Left ventricle myocardium inferior (tissue), 1 donor: Measurements from ENCODE around the gene PRR12. TPM values are rescaled to one million over a fixed set of nuclear protein-coding genes. Genes with fewer than 3 reads are reported as not detected.

Experiments used
- DNase-seq: peaks from one replicate; pipeline ENCODE4 v3.0.0-alpha.2; 2020
- H3K27ac ChIP-seq: fragments of 200-600 bp; replicated peaks from 2 replicates; pipeline ENCODE4 v1.8.0; 2021
- H3K27me3 ChIP-seq: fragments of 200-600 bp; 2 replicates; pipeline ENCODE4 v1.8.0; 2021; ENCODE audit warnings: low read depth
- H3K36me3 ChIP-seq: fragments of 200-600 bp; 2 replicates; pipeline ENCODE4 v1.8.0; 2021
- H3K4me1 ChIP-seq: fragments of 200-600 bp; 2 replicates; pipeline ENCODE4 v1.8.0; 2021
- H3K4me3 ChIP-seq: fragments of 200-600 bp; 2 replicates; pipeline ENCODE4 v1.8.0; 2021; ENCODE audit warnings: mild to moderate bottlenecking, moderate library complexity
- H3K9me3 ChIP-seq: fragments of 200-600 bp; replicated peaks from 2 replicates; pipeline ENCODE4 v1.8.0; 2021
- CTCF ChIP-seq: fragments of 200-600 bp; IDR thresholded peaks from 2 replicates; pipeline ENCODE4 v1.8.0; 2021; ENCODE audit warnings: antibody characterized with exemption, mild to moderate bottlenecking, borderline replicate concordance
- intact Hi-C: fragments of 100-400 bp; cut with micrococcal nuclease; formaldehyde crosslinking; loops from one replicate; pipeline ENCODE4 v1.11.0; 2022
- total RNA-seq: library from RNA; stranded (reverse); fragmentation: NEBNext Ultra II Directional; extraction: Animal tissue kit (Norgen Biotek cat#: 25700); gene quantifications from one replicate; pipeline ENCODE4 v1.2.1, GENCODE V29; 2021
- donor health status: DM: no; HTN: yes; CAD: no; lungs with severe emphysema.

PRR12 gene
- total RNA-seq, 1 donor from 2014 or later, result 15.5 TPM

GRCh38 chr19:49653466-49653806 lies 62.5 kb downstream of the PRR12 start:
- Histone ChIP-seq H3K36me3 (peaks cover 93% of the 10 kb centered on the region), H3K27me3 (no peaks in the 10 kb centered on the region), H3K27ac (no peak overlapping the region), H3K9me3 (no peaks in the 10 kb centered on the region), H3K4me1 (no peaks in the 10 kb centered on the region), H3K4me3 (no peak overlapping the region)
- no peak for DNase-seq
- TF ChIP-seq CTCF, result no peak
- intact Hi-C loops, result no loop called here

- no peak for DNase-seq
- Histone ChIP-seq H3K9me3 (no peaks in the 10 kb centered on the region), H3K4me1 (no peaks in the 10 kb centered on the region), H3K4me3 (no peak overlapping the region), H3K27ac (no peak overlapping the region), H3K27me3 (no peaks in the 10 kb centered on the region), H3K36me3 (peaks cover 93% of the 10 kb centered on the region)
- no peak for TF ChIP-seq CTCF
- intact Hi-C loops, result no loop called here
Measured at GRCh38 chr19:49654581-49654980, 63.6 kb downstream of the PRR12 start.

GRCh38 chr19:49655570-49656455 lies 64.8 kb downstream of the PRR12 start:
- no peak for DNase-seq
- intact Hi-C loops, result no loop called here
- Histone ChIP-seq H3K36me3 (peaks cover 94% of the 10 kb centered on the region), H3K27me3 (no peaks in the 10 kb centered on the region), H3K4me1 (no peaks in the 10 kb centered on the region), H3K4me3 (no peak overlapping the region), H3K9me3 (no peaks in the 10 kb centered on the region), H3K27ac (no peak overlapping the region)
- no peak for TF ChIP-seq CTCF

GRCh38 chr19:49656456-49657109 lies 65.6 kb downstream of the PRR12 start:
- intact Hi-C loops, result no loop called here
- no peak overlapping the region for H3K4me3 ChIP-seq
- no peaks in the 10 kb centered on the region for H3K9me3 ChIP-seq
- H3K36me3 ChIP-seq, result peaks cover 95% of the 10 kb centered on the region
- no peaks in the 10 kb centered on the region for H3K4me1 ChIP-seq
- DNase-seq, result no peak
- H3K27me3 ChIP-seq, result no peaks in the 10 kb centered on the region
- no peak overlapping the region for H3K27ac ChIP-seq
- TF ChIP-seq CTCF, result no peak

- TF ChIP-seq CTCF, result no peak
Measured at GRCh38 chr19:49657493-49658138, 66.6 kb downstream of the PRR12 start.

More at GRCh38 chr19:49657493-49658138, 66.6 kb downstream of the PRR12 start:
- Histone ChIP-seq H3K36me3 (peaks cover 100% of the 10 kb centered on the region), H3K4me3 (no peak overlapping the region), H3K27ac (no peak overlapping the region), H3K27me3 (no peaks in the 10 kb centered on the region), H3K4me1 (no peaks in the 10 kb centered on the region), H3K9me3 (no peaks in the 10 kb centered on the region)
- no peak for DNase-seq
- intact Hi-C loops, result no loop called here
